GM08714 (cell line): ENCODE results near the gene PCSK6.

Experiments used
- H3K4me3 ChIP-seq: fragments of 200-500 bp; sonication (Bioruptor generic); 2 replicates; pipeline ENCODE4 v1.5.1; 2014; ENCODE audit warnings: mild to moderate bottlenecking, low read length, inconsistent platforms
- ZNF274 ChIP-seq: IDR thresholded peaks from 2 replicates; pipeline ENCODE4 v1.6.1; 2012; ENCODE audit warnings: mild to moderate bottlenecking, low read depth, low read length

The PCSK6 gene

GRCh38 chr15:101498717-101499480, 9.4 kb upstream of the PCSK6 start:
- no peak for TF ChIP-seq ZNF274
- no peak overlapping the region for H3K4me3 ChIP-seq

- no peak overlapping the region for H3K4me3 ChIP-seq
- TF ChIP-seq ZNF274: no peak
Observed at GRCh38 chr15:101498076-101498716, 8.7 kb upstream of the PCSK6 start.

- TF ChIP-seq ZNF274: no peak
- H3K4me3 ChIP-seq: no peak overlapping the region
Observed at GRCh38 chr15:101497484-101498034, 8.1 kb upstream of the PCSK6 start.

- TF ChIP-seq ZNF274: no peak
- no peak overlapping the region for H3K4me3 ChIP-seq
Observed at GRCh38 chr15:101497017-101497416, 7.5 kb upstream of the PCSK6 start.

GRCh38 chr15:101496198-101496986, 6.9 kb upstream of the PCSK6 start:
- no peak overlapping the region for H3K4me3 ChIP-seq
- no peak for TF ChIP-seq ZNF274

GRCh38 chr15:101495334-101496197, 6.1 kb upstream of the PCSK6 start:
- no peak for TF ChIP-seq ZNF274
- H3K4me3 ChIP-seq: no peak overlapping the region

GRCh38 chr15:101494251-101494796, 4.8 kb upstream of the PCSK6 start:
- TF ChIP-seq ZNF274: no peak
- H3K4me3 ChIP-seq: no peak overlapping the region

GRCh38 chr15:101492766-101493692, 3.5 kb upstream of the PCSK6 start:
- no peak overlapping the region for H3K4me3 ChIP-seq
- TF ChIP-seq ZNF274: no peak

GRCh38 chr15:101491734-101492640, 2.5 kb upstream of the PCSK6 start:
- no peak for TF ChIP-seq ZNF274

GRCh38 chr15:101490922-101491733, 1.6 kb upstream of the PCSK6 start:
- no peak for TF ChIP-seq ZNF274
- no peak overlapping the region for H3K4me3 ChIP-seq

More at GRCh38 chr15:101491734-101492640, 2.5 kb upstream of the PCSK6 start:
- no peak overlapping the region for H3K4me3 ChIP-seq

GRCh38 chr15:101490408-101490891, 943 bp upstream of the PCSK6 start:
- no peak overlapping the region for H3K4me3 ChIP-seq
- no peak for TF ChIP-seq ZNF274
